ENCODE measurements around the gene SLC41A3. TPM values are rescaled to one million over a fixed set of nuclear protein-coding genes. Genes with fewer than 3 reads are reported as not detected.

Gene SLC41A3
- total and polyA plus RNA-seq, 2 donors (not counting 1 experiment from before 2014, with no cell fraction given) = 49.4 to 52.8 TPM

DNA sequence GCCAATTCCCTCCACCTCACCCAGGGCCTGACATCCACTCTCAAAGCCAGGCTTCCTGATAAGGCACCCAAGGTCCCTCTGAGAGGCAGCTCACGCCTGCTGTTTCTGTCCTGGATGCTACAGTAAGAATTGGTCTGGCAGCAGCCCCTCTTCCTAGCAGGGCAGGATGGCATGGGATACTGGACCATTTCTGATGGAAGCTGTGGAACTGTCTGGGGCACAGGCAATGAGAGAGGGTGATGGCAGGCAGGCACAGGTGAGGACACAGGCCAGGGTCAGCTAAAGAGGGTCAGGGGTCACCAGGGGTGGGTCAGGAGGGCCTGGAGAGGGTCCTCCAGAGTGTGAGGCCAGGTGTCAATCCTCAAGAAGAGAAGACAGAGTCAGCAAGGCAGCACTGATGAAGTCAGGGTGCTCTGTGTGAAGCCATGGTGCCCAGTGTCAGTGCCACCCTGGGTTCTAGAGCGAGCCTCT is 41.9 kb upstream of the SLC41A3 start:
- no peaks in the 10 kb centered on the region for H3K27me3 ChIP-seq (ENCODE audit: control insufficient read depth, insufficient read depth, low read length)
- no peaks in the 10 kb centered on the region for H3K79me2 ChIP-seq (ENCODE audit: control insufficient read depth, insufficient read depth, low read length)
- TF ChIP-seq EZH2 (IDR thresholded peaks at IDR 0.05; ENCODE audit: low read length, missing control alignments) = no peak
- TF ChIP-seq, protein P1, sequence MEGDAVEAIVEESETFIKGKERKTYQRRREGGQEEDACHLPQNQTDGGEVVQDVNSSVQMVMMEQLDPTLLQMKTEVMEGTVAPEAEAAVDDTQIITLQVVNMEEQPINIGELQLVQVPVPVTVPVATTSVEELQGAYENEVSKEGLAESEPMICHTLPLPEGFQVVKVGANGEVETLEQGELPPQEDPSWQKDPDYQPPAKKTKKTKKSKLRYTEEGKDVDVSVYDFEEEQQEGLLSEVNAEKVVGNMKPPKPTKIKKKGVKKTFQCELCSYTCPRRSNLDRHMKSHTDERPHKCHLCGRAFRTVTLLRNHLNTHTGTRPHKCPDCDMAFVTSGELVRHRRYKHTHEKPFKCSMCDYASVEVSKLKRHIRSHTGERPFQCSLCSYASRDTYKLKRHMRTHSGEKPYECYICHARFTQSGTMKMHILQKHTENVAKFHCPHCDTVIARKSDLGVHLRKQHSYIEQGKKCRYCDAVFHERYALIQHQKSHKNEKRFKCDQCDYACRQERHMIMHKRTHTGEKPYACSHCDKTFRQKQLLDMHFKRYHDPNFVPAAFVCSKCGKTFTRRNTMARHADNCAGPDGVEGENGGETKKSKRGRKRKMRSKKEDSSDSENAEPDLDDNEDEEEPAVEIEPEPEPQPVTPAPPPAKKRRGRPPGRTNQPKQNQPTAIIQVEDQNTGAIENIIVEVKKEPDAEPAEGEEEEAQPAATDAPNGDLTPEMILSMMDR (conservative IDR thresholded peaks at IDR 0.05 in 1 of 2, IDR thresholded peaks at IDR 0.05 in 1 of 2; ENCODE audit: low read depth in 1 of 2, low read length in 2 of 2) = no peak
- no peaks in the 10 kb centered on the region for H3K36me3 ChIP-seq (ENCODE audit: control insufficient read depth, insufficient read depth, low read length)
- H3K27ac ChIP-seq (ENCODE audit: insufficient read depth, low read length) = no peak overlapping the region
- no peak for DNase-seq (ENCODE audit: low read depth in 2 of 2)
- no peaks in the 10 kb centered on the region for H4K20me1 ChIP-seq (ENCODE audit: control insufficient read depth, extremely low read depth, insufficient read depth, low read length)
- H3K9me3 ChIP-seq (ENCODE audit: control insufficient read depth, insufficient read depth, low read depth, low read length) = no peaks in the 10 kb centered on the region
- no peak overlapping the region for H3K4me2 ChIP-seq (ENCODE audit: extremely low read depth, insufficient read depth, low read length)
- no peak overlapping the region for H3K9ac ChIP-seq (ENCODE audit: insufficient read depth, low read length)
- no peaks in the 10 kb centered on the region for H3K4me1 ChIP-seq (ENCODE audit: control insufficient read depth, extremely low read depth, insufficient read depth, low read length)
- no peak overlapping the region for H3K4me3 ChIP-seq (replicated peaks in 1 of 4; ENCODE audit: control extremely low read depth in 1 of 4, insufficient read depth in 1 of 4, low read depth in 3 of 4, low read length in 4 of 4)
- H2AFZ ChIP-seq (ENCODE audit: low read length) = no peak overlapping the region

DNA sequence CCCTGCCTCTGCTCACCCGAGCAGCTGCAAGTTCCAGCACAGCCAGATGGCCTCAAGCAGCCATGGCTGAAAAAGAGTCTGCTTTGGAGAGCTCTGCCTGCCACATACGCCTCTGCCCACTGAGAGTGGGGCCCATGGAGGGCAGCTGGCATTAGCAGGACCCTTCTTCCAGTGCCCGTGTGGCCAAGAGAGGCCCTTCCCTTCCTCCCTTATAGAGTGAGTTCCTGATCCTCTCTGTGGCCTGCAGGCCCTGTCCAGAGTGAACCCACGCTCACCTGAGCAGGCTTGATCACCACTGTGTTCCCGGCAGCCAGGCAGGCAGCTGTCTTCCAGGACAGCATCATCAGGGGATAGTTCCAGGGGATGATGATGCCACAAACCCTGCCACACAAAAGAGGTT is 41.4 kb upstream of the SLC41A3 start:
- Histone ChIP-seq H3K9me3 (ENCODE audit: control insufficient read depth, insufficient read depth, low read depth, low read length) (no peaks in the 10 kb centered on the region), H3K27me3 (ENCODE audit: control insufficient read depth, insufficient read depth, low read length) (no peaks in the 10 kb centered on the region), H3K36me3 (ENCODE audit: control insufficient read depth, insufficient read depth, low read length) (no peaks in the 10 kb centered on the region), H3K9ac (ENCODE audit: insufficient read depth, low read length) (no peak overlapping the region), H3K4me1 (ENCODE audit: control insufficient read depth, extremely low read depth, insufficient read depth, low read length) (no peaks in the 10 kb centered on the region), H3K4me2 (ENCODE audit: extremely low read depth, insufficient read depth, low read length) (no peak overlapping the region), H2AFZ (ENCODE audit: low read length) (no peak overlapping the region), H3K4me3 (replicated peaks in 1 of 4; ENCODE audit: control extremely low read depth in 1 of 4, insufficient read depth in 1 of 4, low read depth in 3 of 4, low read length in 4 of 4) (no peak overlapping the region), H3K79me2 (ENCODE audit: control insufficient read depth, insufficient read depth, low read length) (no peaks in the 10 kb centered on the region), H3K27ac (ENCODE audit: insufficient read depth, low read length) (no peak overlapping the region), H4K20me1 (ENCODE audit: control insufficient read depth, extremely low read depth, insufficient read depth, low read length) (no peaks in the 10 kb centered on the region)
- TF ChIP-seq EZH2 (IDR thresholded peaks at IDR 0.05; ENCODE audit: low read length, missing control alignments) = no peak
- TF ChIP-seq, protein P1 (conservative IDR thresholded peaks at IDR 0.05 in 1 of 2, IDR thresholded peaks at IDR 0.05 in 1 of 2; ENCODE audit: low read depth in 1 of 2, low read length in 2 of 2) = no peak
- DNase-seq (ENCODE audit: low read depth in 2 of 2) = no peak

DNA sequence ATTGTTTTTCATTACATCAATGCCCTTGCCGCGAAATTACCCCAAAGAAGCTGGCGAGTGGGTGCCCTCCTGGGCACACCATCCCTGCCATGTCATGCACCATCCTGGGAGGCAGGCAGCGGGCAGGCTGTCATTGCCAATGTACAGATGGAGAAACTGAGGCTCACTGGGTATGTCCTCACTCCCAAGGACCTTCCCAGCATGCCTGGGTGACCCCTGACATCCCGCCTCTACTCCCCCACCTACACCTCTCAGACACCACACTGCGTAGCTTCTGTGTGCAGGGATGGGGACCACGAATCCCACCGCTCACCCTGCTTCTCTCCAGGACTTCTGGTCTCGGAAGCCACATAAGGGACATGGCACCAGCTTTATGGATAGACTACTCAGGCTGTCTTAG is 41.0 kb upstream of the SLC41A3 start:
- Histone ChIP-seq H3K36me3 (ENCODE audit: control insufficient read depth, insufficient read depth, low read length) (no peaks in the 10 kb centered on the region), H3K4me1 (ENCODE audit: control insufficient read depth, extremely low read depth, insufficient read depth, low read length) (no peaks in the 10 kb centered on the region), H2AFZ (ENCODE audit: low read length) (no peak overlapping the region), H3K9me3 (ENCODE audit: control insufficient read depth, insufficient read depth, low read depth, low read length) (no peaks in the 10 kb centered on the region), H3K27ac (ENCODE audit: insufficient read depth, low read length) (no peak overlapping the region), H3K79me2 (ENCODE audit: control insufficient read depth, insufficient read depth, low read length) (no peaks in the 10 kb centered on the region), H3K4me2 (ENCODE audit: extremely low read depth, insufficient read depth, low read length) (no peak overlapping the region), H3K27me3 (ENCODE audit: control insufficient read depth, insufficient read depth, low read length) (peaks cover under 1% of the 10 kb centered on the region), H3K4me3 (replicated peaks in 1 of 4; ENCODE audit: control extremely low read depth in 1 of 4, insufficient read depth in 1 of 4, low read depth in 3 of 4, low read length in 4 of 4) (no peak overlapping the region), H4K20me1 (ENCODE audit: control insufficient read depth, extremely low read depth, insufficient read depth, low read length) (no peaks in the 10 kb centered on the region), H3K9ac (ENCODE audit: insufficient read depth, low read length) (no peak overlapping the region)
- TF ChIP-seq, protein P1 (conservative IDR thresholded peaks at IDR 0.05 in 1 of 2, IDR thresholded peaks at IDR 0.05 in 1 of 2; ENCODE audit: low read depth in 1 of 2, low read length in 2 of 2) = no peak
- no peak for TF ChIP-seq EZH2 (IDR thresholded peaks at IDR 0.05; ENCODE audit: low read length, missing control alignments)
- DNase-seq (ENCODE audit: low read depth in 2 of 2) = no peak
